DOHH2 (cell line): ENCODE results near the gene OSBPL9.

ENCODE experiments used
- EZH2phosphoT487 ChIP-seq: fragments of 200-600 bp; sonication (generic); IDR thresholded peaks from 2 replicates; pipeline ENCODE4 v1.6.1; 2017; ENCODE audit warnings: borderline replicate concordance, mild to moderate bottlenecking, antibody characterized with exemption, low read length, moderate library complexity, mixed read lengths
- TF ChIP-seq, protein P1 (sequence below): fragments of 200-600 bp; sonication (generic); IDR thresholded peaks from one replicate; pipeline ENCODE4 v1.5.1; 2014; ENCODE audit warnings: antibody characterized with exemption, mild to moderate bottlenecking, low read depth, low read length; ENCODE audit not compliant: poor library complexity, severe bottlenecking

- TF ChIP-seq EZH2phosphoT487, result no peak
- TF ChIP-seq, protein P1, sequence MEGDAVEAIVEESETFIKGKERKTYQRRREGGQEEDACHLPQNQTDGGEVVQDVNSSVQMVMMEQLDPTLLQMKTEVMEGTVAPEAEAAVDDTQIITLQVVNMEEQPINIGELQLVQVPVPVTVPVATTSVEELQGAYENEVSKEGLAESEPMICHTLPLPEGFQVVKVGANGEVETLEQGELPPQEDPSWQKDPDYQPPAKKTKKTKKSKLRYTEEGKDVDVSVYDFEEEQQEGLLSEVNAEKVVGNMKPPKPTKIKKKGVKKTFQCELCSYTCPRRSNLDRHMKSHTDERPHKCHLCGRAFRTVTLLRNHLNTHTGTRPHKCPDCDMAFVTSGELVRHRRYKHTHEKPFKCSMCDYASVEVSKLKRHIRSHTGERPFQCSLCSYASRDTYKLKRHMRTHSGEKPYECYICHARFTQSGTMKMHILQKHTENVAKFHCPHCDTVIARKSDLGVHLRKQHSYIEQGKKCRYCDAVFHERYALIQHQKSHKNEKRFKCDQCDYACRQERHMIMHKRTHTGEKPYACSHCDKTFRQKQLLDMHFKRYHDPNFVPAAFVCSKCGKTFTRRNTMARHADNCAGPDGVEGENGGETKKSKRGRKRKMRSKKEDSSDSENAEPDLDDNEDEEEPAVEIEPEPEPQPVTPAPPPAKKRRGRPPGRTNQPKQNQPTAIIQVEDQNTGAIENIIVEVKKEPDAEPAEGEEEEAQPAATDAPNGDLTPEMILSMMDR, result no peak
These were observed 75.0 kb downstream of the OSBPL9 start for GRCh38 chr1:51691920-51692319.
